ENCODE results near the gene PDXK. TPM values are rescaled to one million over a fixed set of nuclear protein-coding genes. Genes with fewer than 3 reads are reported as not detected.

PDXK gene
- total RNA-seq, 1 experiment from 2014 or later: 119 TPM

DNA sequence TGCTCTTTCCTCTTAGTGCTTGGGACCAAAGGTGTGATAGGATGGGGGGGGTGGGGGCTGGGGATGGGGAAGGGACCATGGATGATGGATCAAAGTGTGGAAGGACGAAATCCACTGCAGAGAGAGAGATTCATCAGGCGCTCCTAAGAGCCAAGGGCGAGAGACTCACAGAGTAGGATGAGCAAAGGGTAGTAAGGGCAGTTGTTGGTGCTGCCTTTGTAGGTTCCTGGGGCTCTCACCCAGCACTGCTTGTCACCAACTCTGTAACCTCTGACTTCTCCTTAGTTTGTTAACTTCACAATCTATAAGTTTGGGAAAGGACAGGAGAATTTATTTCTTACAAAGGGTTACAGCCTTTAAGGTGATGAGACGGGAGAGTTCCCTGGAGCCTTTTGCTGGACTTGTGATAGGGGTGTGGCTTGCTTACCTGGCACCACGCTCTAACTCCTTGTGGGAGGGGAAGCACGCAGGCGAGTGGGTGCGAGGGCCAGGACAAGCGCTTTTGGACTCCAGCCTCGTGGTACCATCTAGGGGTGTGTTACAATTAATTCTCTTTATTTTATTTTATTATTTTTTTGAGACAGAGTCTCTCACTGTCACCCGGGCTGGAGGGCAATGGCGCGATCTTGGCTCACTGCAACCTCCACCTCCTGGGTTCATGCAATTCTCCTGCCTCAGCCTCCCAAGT is 1.6 kb upstream of the PDXK start:
- Histone ChIP-seq H3K4me3 (no peak overlapping the region), H3K9me3 (no peaks in the 10 kb centered on the region), H3K36me3 (peaks cover 12% of the 10 kb centered on the region), H3K27me3 (no peaks in the 10 kb centered on the region)
- no peak for DNase-seq

DNA sequence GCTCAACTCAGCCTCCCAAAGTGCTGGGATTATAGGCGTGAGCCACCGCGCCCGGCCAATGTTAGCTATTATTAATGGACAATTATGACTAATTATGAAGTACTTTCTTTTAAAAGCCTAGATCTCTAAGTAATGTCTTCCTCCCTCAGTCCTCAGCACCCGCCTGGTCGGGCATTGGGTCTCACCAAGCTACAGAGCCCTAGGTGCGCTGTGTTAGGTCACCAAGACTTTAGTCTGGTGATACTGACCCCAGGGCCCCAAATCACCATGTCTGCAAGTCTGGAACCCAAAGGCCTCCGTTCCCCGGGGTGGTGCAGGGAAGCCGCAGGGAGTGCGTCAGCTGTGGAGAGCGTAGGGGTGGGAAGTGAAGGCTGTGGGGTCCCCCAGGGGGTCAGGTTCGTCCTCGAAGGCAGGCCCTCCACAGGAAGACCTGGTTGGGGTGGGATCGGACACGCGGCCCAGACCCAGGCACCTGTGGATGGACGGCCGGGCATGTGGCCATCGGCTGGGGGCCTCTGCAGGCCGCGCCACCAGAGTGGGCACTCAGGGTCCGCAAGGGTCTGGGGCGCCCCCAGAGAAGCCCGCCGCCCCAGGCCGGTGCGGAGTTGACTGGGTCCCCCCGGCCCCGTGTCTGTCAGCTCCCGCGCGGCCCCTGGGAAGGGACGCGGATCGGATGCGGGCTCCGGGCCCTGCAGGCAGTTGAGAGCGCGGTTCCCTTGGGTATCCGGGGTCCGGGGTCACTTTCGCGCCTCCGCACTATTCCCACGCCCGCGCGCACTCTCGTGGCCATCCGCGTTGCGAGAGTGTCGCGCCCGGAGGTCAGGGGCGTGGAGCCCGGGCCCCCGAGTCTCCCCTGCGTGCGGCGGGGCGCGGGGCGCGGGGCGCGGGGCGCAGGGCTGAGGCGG is 710 bp upstream of the PDXK start:
- no peak for DNase-seq
- no peaks in the 10 kb centered on the region for H3K9me3 ChIP-seq
- no peaks in the 10 kb centered on the region for H3K27me3 ChIP-seq
- H3K36me3 ChIP-seq: peaks cover 13% of the 10 kb centered on the region
- peak overlapping the region; percentile 98 for H3K4me3 ChIP-seq

DNA sequence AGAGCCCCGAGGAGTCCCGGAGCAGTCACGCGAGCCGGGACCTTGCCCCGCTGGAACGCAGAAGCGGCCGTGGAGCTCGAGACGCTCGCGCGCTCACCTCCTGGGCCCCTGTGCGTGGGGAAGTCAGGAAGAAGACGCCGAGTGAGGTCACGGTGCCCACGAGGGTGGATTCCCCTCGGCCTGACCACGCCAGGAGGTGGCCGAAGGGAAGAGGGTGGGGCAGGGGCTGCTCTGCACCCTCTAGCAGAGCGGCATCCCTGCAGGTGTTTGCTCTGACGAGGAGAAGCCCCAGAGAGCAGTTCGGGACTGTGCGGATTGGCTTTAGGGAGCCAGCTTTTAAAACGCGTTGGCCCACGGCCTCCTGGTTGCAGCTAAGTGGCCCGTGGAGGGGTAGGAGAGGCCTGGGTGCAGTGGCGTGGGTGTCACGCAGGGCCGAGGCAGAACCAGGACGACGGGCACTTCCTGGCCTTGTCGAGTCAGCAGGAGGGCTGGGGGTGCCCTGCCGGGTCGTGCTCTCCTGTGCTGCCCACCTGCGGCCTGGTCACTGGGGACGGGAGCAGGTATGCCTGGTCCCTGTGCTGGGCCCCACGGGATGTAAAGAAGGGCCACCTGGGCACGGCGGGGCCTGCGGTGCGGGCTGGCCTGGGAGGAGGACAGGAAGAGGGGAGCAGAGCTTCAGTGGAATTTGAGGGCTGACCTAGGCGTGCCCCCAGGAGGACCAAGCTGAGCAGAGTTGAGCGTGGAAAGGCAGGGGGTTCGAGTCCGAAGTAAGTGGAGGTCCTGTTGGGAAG is 1.0 kb downstream of the PDXK start:
- Histone ChIP-seq H3K36me3 (peaks cover 24% of the 10 kb centered on the region), H3K4me3 (peak overlapping the region; percentile 98), H3K9me3 (no peaks in the 10 kb centered on the region), H3K27me3 (no peaks in the 10 kb centered on the region)
- no peak for DNase-seq

DNA sequence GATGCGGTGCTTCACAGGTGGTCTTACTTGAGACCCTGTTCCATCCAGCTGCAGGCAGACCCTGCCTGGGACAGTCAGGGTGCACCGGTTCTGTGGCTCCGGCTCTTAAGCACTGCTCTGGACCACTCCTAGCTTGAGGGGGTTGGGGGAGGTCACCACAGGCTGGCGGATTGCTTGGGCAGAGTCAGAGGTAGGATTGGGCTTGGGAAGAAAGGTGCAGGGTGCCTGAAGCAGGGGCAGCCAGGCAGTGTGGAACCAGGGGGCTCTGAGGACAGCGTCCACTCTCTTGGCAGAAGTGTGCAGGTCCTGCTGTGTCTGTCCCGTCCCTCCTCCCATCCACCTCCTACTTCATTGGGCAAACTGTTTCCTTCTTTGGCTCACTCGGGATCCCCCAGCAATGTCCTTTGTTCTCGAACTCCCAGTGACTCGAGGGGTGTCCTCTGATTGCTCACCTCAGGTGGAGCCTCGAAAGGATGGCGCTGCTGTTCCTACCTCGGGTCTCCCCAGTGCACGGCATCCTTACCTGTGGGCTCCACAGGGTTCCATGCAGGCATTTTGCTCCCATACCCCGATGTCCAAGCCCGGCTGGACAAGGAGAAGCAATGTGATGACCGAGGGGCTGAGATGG is 1.7 kb downstream of the PDXK start:
- no peak for DNase-seq
- H3K27me3 ChIP-seq: no peaks in the 10 kb centered on the region
- H3K9me3 ChIP-seq: no peaks in the 10 kb centered on the region
- peak overlapping the region; percentile 98 for H3K4me3 ChIP-seq
- H3K36me3 ChIP-seq: peaks cover 24% of the 10 kb centered on the region

DNA sequence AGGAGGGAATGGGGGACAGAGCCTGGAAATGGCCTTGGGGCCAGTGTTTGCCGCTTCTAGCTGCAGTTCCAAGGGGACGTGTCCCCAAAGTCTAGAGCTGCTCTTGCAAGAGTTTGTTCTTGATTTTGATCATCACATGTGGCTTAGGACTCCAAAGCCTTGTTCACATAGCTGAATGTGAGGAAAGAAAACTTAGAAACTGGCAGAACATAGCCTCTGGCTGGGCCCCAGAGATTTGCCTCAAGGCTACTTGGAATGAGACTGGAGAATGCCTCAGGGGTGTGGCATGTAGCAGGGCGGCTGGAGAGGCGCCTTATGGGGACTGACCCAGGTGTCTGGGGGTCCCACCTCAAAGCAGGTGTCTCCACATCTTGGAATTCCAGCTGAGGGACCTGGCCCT is 2.3 kb downstream of the PDXK start:
- no peaks in the 10 kb centered on the region for H3K27me3 ChIP-seq
- H3K36me3 ChIP-seq: peaks cover 24% of the 10 kb centered on the region
- H3K4me3 ChIP-seq: peak overlapping the region; percentile 98
- no peak for DNase-seq
- no peaks in the 10 kb centered on the region for H3K9me3 ChIP-seq

DNA sequence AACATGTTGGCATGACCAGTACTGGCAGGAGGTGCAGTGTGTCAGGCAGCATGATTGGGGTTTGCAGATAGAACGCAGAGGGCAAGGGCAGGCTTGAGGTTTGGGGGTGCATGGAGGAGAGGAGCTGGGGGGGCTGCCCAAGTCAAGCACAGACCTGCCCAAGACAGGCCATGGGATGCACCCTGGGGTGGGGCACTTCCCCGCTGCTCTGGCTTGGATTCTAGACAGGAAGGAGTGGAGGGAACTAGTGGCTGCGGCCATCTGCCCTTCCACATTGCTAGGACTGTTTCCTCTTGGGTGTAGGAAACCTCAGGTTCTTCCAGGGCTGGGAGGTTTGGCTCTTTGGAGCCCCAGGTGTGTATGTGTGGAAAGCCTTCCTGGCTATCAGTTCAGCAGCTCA is 3.0 kb downstream of the PDXK start:
- DNase-seq: no peak
- Histone ChIP-seq H3K4me3 (no peak overlapping the region), H3K36me3 (peaks cover 24% of the 10 kb centered on the region), H3K27me3 (no peaks in the 10 kb centered on the region), H3K9me3 (no peaks in the 10 kb centered on the region)

DNA sequence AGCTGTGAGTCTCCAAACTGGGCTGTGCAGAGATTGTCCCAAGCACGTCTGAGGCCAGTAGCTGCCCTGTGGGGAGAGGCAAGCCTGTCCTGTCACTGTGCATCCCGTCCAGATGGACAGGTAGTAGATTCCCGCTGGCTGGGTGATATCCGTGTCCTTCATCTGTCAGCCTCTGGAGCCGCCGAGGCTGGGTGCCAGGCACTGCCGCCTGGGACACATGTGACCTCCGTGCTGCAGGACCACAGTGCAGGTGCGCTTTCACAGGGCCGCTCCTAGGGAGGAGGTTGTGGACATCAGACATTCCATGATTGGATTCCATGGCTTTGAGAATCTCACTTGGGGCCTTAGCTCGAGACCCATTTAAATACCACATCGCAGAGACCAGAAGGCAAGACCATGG is 4.7 kb downstream of the PDXK start:
- no peak for DNase-seq

DNA sequence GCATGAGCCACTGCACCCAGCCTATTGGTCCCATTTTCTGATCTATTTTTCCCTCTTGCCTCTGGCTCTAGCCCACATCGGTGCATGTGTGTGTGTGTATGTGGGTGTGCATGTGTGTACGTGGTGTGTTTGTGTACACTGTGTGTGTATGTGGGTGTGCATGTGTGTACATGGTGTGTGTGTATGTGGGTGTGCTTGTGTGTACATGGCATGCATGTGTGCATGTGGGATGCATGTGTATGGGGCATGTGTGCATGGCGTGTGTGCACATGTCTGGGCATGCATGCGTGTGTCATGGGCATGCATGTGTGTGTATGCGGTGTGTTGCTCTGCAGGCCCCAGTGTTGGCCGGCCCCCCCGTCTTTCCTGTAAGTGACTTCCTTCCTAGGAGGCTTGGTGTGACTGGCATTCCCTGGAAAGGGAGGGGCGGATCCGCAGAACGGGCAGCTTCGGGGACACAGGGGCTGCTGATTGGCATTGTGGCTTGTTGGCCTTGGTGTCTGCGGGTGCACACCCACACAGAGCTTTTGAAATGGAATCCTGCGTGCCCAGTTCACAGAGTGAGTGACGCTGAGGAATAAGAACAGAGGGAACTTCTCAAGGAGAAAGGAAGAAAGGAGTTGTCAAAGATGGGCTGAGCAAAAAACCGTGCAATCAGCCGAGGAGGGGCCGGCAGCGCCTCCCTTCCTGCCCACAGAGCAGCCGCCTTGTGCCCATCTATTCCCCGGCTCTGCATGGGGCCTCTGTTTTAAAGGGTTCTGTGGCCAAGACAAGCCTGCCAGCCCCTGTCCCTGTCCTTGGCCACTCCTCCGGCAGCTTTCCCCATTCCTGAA is 8.0 kb downstream of the PDXK start:
- no peaks in the 10 kb centered on the region for H3K9me3 ChIP-seq
- no peaks in the 10 kb centered on the region for H3K27me3 ChIP-seq
- H3K4me3 ChIP-seq: no peak overlapping the region
- DNase-seq: no peak
- peaks cover 18% of the 10 kb centered on the region for H3K36me3 ChIP-seq

More for the DNA sequence above, 4.7 kb downstream of the PDXK start:
- Histone ChIP-seq H3K4me3 (no peak overlapping the region), H3K36me3 (peaks cover 24% of the 10 kb centered on the region), H3K27me3 (no peaks in the 10 kb centered on the region), H3K9me3 (no peaks in the 10 kb centered on the region)

DNA sequence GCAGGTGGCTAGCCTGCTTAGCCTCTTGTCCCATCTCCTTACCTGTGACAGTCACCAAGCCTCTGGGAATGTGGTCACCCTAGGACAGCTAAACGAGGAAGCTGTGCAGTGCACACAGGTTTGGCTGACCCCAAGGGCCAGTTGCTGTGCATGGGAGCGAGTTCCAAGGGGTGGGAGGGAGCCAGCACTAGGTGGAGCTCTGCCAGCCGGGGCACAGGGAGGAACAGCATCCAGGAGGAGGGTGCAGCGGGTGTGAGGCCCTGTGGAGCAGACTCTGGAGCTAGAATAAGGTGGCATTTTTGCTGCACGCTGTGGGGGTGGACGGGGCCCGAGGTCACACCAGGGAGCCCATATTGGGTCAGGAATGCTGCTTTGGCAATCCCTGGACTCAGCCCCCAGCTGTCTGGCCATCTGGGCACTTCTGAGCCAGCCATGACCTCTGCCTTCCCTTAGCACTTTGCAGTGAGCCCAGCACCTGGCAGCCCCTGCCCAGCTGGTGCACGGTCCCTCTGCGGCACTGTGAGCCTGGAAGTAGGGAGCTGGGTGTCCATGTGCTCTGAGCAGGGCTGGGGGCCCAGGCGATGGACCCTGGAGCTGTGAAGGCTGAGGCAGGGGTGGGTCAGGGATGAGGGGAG is 8.7 kb downstream of the PDXK start:
- DNase-seq: peak; percentile 85
- H3K4me3 ChIP-seq: no peak overlapping the region
- peaks cover 18% of the 10 kb centered on the region for H3K36me3 ChIP-seq
- H3K9me3 ChIP-seq: no peaks in the 10 kb centered on the region
- no peaks in the 10 kb centered on the region for H3K27me3 ChIP-seq

DNA sequence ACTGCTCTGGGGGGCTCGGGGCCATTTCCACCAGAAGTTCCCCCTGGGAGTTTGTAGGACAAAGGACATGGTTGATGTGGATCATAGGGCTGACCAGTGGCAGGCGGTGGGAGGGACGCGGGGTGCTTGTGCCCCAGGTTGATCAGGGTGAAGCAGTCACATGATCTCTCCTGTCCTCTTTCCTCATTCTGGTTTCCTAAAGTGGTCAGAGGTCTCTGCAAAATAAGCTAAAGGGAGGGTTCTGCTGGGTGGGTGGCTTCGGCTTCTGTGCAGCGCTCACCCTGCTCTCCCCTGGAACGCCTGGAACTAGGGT is 9.2 kb downstream of the PDXK start:
- Histone ChIP-seq H3K4me3 (peak overlapping the region; percentile 41), H3K27me3 (no peaks in the 10 kb centered on the region), H3K36me3 (peaks cover 18% of the 10 kb centered on the region), H3K9me3 (no peaks in the 10 kb centered on the region)
- no peak for DNase-seq

DNA sequence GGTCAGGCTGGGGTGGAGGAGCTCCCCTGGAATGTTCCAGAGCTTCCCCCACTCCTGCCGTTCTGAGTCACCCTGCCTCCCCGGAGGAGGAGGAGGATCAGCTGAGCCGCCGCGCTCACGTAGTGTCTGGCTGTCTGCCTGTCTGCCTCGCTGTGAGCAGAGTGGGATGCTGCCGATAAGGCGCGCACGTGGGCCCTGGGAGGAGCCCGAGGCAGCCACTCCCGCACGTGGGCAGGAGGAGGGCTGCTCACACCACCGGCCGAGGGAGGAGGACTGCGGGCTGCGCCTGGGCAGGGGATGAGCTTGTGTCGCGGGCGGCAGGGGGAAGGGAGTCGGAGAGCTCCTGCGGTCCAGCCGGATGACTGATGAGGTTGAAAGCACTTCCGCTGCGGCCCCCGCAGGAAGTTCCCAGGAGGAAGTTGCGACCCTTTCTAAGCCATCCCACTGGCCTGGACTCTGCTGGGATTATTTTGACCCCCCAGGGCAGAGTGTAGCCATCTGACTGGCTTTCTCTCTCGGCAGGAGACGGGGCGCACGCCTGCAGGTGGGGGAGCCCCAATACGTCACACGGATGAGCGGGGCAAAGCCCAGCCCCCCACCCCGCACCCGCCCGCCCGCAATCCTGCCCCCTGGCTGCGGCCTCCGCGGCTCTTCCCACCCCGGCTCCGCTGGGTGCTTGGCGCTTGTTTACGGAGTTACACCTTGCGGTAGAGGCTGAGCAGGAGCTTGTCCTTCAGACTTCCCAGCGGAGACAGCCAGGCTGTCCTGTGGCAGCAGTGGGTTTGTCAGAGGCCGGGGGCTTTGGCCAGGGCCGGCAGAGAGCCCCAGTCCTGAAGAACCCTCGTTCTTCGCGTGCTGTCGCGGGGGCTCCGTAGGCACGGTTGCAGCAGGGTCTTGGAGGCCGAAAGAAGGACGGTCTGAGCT is 9.8 kb downstream of the PDXK start:
- Histone ChIP-seq H3K9me3 (no peaks in the 10 kb centered on the region), H3K36me3 (peaks cover 18% of the 10 kb centered on the region), H3K4me3 (peak overlapping the region; percentile 41), H3K27me3 (no peaks in the 10 kb centered on the region)
- DNase-seq: peak; percentile 99

DNA sequence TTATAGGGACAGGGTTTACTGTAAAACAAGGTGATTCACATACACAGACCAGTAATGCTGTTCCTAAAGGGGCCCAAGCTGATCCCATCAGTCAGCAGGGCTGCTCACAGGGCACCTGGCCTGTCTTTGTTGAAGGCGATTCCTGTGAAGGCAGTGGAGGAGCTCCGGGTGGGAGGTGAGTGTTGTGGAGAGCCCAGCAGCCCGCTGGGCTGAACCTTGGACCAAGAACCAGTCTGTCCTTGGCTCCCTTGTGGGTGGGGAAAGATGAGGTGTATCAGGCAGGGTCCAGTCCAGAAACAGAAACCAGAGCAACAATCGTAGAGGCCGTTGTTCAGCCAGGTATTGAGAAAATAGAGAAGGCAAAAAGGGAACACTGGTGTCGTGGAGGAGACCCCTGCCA is 12.5 kb downstream of the PDXK start:
- Histone ChIP-seq H3K4me3 (no peak overlapping the region; the same call in 1 of the 2 replicates), H3K27me3 (no peaks in the 10 kb centered on the region), H3K36me3 (peaks cover 30% of the 10 kb centered on the region), H3K9me3 (no peaks in the 10 kb centered on the region)
- no peak for DNase-seq

DNA sequence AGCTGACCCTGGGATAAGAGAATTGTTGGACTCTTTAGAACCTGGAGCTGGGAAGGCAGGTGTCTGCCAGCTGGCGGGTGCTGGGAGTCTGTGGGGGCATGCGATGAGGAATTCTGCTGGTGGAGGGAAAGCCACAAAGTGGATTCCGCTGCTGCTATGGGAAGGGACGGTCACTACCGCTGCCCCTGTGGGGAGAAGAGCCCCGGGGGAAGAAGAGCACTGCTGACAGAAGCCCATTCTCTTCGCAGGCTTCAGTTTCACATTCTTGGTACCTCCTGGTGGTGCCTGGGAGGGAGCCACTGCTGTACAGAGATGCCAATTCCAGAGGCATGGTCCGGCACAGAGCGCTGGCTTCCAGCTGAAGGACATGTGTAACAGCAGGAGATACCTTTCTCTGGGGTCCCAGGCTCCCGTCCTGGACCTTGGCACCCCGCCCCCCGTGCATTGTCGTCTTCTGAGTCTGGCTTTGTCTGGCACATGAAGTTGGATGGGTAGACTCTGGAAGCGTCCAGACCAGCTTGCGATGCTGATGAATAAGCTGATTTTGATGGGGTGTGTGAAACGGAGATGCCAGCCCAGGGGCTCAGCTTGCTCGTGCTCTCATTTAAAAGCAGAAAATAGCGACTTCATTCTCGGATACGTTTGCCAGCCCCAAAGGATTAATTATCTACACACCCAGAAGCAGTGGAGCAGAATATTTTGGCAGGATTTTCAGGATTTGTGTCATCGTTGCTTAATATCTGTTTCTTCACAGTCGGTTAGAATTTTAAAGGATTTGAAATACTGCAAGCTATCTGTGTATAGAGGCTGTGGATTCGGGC is 13.2 kb downstream of the PDXK start:
- Histone ChIP-seq H3K9me3 (no peaks in the 10 kb centered on the region), H3K4me3 (peak overlapping the region; percentile 6; the same call in 1 of the 2 replicates), H3K36me3 (peaks cover 33% of the 10 kb centered on the region), H3K27me3 (no peaks in the 10 kb centered on the region)
- peak; percentile 84 for DNase-seq

DNA sequence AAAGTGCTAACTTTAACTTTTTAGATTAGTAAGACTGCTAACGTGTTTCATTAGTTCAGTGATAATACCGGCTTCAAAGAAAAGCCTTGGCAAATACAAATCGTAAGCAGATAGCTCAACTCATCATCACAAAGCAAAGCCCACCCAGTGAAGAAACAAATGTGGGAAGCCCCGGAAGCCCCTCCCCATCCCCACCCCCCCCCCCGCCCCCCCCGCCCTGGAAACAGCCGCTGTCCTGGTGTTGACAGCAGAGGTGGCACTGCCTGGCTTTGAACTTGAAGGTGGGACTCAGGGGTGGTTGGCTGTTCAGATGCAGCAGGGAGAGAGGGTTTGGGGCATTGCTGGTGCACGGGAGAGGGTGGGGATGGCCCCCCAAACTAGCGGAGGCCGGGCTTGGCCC is 14.1 kb downstream of the PDXK start:
- H3K36me3 ChIP-seq: peaks cover 40% of the 10 kb centered on the region
- no peak for DNase-seq
- no peaks in the 10 kb centered on the region for H3K27me3 ChIP-seq
- no peak overlapping the region for H3K4me3 ChIP-seq
- no peaks in the 10 kb centered on the region for H3K9me3 ChIP-seq

Measured in MG63 (cell line).